IMR-90 (cell line): ENCODE data around the gene CFAP45. TPM values are rescaled to one million over a fixed set of nuclear protein-coding genes. Genes with fewer than 3 reads are reported as not detected.

Experiments
- ATAC-seq: fragments of 200-7000 bp; cut with Tn5 transposase; 2 replicates; pipeline ENCODE4 v1.9.1; 2020; ENCODE audit warnings: low read depth, mild to moderate bottlenecking, moderate library complexity
- BruUV-seq: library from RNA; stranded (reverse); fragments of 400-500 nt; replicated peaks from 2 replicates; lab custom pipeline; 2021; lab: Mats Ljungman, UMichigan
- CTCF ChIA-PET: fragments of 300-600 bp; formaldehyde crosslinking; extraction: SDS; loops from one replicate; lab custom pipeline; 2021; ENCODE audit warnings: antibody characterized with exemption; lab: Yijun Ruan, JAX
- POLR2A ChIA-PET: fragments of 300-600 bp; sonication (Branson Sonifier 250); formaldehyde crosslinking; loops from one replicate; lab custom pipeline; 2022; ENCODE audit warnings: antibody characterized with exemption; ENCODE audit not compliant: unreplicated experiment; lab: Charles Lee
- DNase-seq: peaks from one replicate; pipeline ENCODE4 v3.0.0; 2013
- H2AFZ ChIP-seq: replicated peaks from 2 replicates; pipeline ENCODE3; 2013; ENCODE audit warnings: low read length, mild to moderate bottlenecking; ENCODE audit not compliant: poor library complexity
- H2AK5ac ChIP-seq: 2 replicates; pipeline ENCODE4 v1.6.1; 2013; ENCODE audit warnings: low read depth, low read length, inconsistent platforms
- H2AK9ac ChIP-seq: replicated peaks from 2 replicates; pipeline ENCODE3; 2013; ENCODE audit warnings: mild to moderate bottlenecking, low read depth, low read length, moderate library complexity; ENCODE audit not compliant: poor library complexity
- H2BK120ac ChIP-seq: 2 replicates; pipeline ENCODE4 v1.6.1; 2013; ENCODE audit warnings: low read depth, low read length, inconsistent platforms
- H2BK15ac ChIP-seq: 3 replicates; pipeline ENCODE4 v1.6.1; 2013; ENCODE audit warnings: low read depth, low read length, inconsistent platforms
- H2BK20ac ChIP-seq: 2 replicates; pipeline ENCODE4 v1.6.1; 2013; ENCODE audit warnings: low read depth, mild to moderate bottlenecking, inconsistent platforms, low read length, moderate library complexity
- H2BK5ac ChIP-seq: 2 replicates; pipeline ENCODE4 v1.6.1; 2013; ENCODE audit warnings: mild to moderate bottlenecking, low read depth, low read length, inconsistent platforms; ENCODE audit not compliant: poor library complexity, severe bottlenecking
- H3K14ac ChIP-seq: replicated peaks from 2 replicates; pipeline ENCODE4 v1.6.1; 2013; ENCODE audit warnings: low read depth, low read length, inconsistent platforms
- H3K18ac ChIP-seq: 2 replicates; pipeline ENCODE4 v1.6.1; 2013; ENCODE audit warnings: low read depth, low read length, control low read depth
- H3K23ac ChIP-seq: 2 replicates; pipeline ENCODE4 v1.6.1; 2013; ENCODE audit warnings: low read depth, low read length, inconsistent platforms
- H3K27ac ChIP-seq: 2 replicates; pipeline ENCODE4 v1.5.1; 2013; ENCODE audit warnings: mild to moderate bottlenecking, control low read depth, low read length; ENCODE audit not compliant: insufficient read depth
- H3K27me3 ChIP-seq: 2 replicates; pipeline ENCODE4 v1.6.1; 2013; ENCODE audit warnings: low read length; ENCODE audit not compliant: control insufficient read depth, insufficient read depth
- H3K36me3 ChIP-seq: 2 replicates; pipeline ENCODE4 v1.6.1; 2013; ENCODE audit warnings: low read length, mixed read lengths; ENCODE audit not compliant: control insufficient read depth, insufficient read depth
- H3K4ac ChIP-seq: 2 replicates; pipeline ENCODE4 v1.6.1; 2013; ENCODE audit warnings: low read depth, low read length, inconsistent platforms
- H3K4me1 ChIP-seq: 2 replicates; pipeline ENCODE4 v1.6.1; 2013; ENCODE audit warnings: low read length, mixed read lengths; ENCODE audit not compliant: control insufficient read depth, insufficient read depth
- H3K4me2 ChIP-seq: 2 replicates; pipeline ENCODE4 v1.6.1; 2013; ENCODE audit warnings: low read depth, mild to moderate bottlenecking, control low read depth, low read length, moderate library complexity
- H3K4me3 ChIP-seq: 2 replicates; pipeline ENCODE4 v1.5.1; 2013; ENCODE audit warnings: low read depth, mild to moderate bottlenecking, control low read depth, low read length, moderate library complexity; ENCODE audit not compliant: insufficient read depth
- H3K56ac ChIP-seq: 2 replicates; pipeline ENCODE4 v1.6.1; 2013; ENCODE audit warnings: low read length, inconsistent platforms; ENCODE audit not compliant: insufficient read depth; ENCODE audit errors: extremely low read depth
- H3K79me1 ChIP-seq, 2 experiments: 2 replicates each; pipeline ENCODE4 v1.6.1; 2013; ENCODE audit warnings: low read length in 2 of 2, inconsistent platforms in 1 of 2, low read depth in 1 of 2
- H3K9ac ChIP-seq: 2 replicates; pipeline ENCODE4 v1.6.1; 2013; ENCODE audit warnings: low read depth, low read length, control low read depth
- H3K9me1 ChIP-seq: 2 replicates; pipeline ENCODE4 v1.6.1; 2013; ENCODE audit warnings: low read length, inconsistent platforms; ENCODE audit not compliant: insufficient read depth
- H3K9me3 ChIP-seq: 2 replicates; pipeline ENCODE4 v1.6.1; 2013; ENCODE audit warnings: low read length; ENCODE audit not compliant: control insufficient read depth, insufficient read depth
- H4K20me1 ChIP-seq: 2 replicates; pipeline ENCODE4 v1.6.1; 2013; ENCODE audit warnings: low read length, inconsistent platforms; ENCODE audit not compliant: insufficient read depth
- H4K5ac ChIP-seq: 2 replicates; pipeline ENCODE4 v1.6.1; 2013; ENCODE audit warnings: mild to moderate bottlenecking, low read depth, low read length, control low read depth
- H4K8ac ChIP-seq, 2 experiments: 2 replicates each; pipeline ENCODE4 v1.6.1; 2013; ENCODE audit warnings: low read depth in 2 of 2, low read length in 2 of 2, control low read depth in 1 of 2, inconsistent platforms in 1 of 2
- H4K91ac ChIP-seq: 2 replicates; pipeline ENCODE4 v1.6.1; 2013; ENCODE audit warnings: low read depth, low read length, inconsistent platforms; ENCODE audit not compliant: insufficient read depth
- MAFK ChIP-seq: IDR thresholded peaks from 2 replicates; pipeline ENCODE4 v1.6.1; 2012; ENCODE audit warnings: low read depth, low read length, improper control_type of control experiment
- RAD21 ChIP-seq: IDR thresholded peaks from 2 replicates; pipeline ENCODE4 v1.6.1; 2012; ENCODE audit warnings: low read length, improper control_type of control experiment
- RFX5 ChIP-seq: IDR thresholded peaks from 2 replicates; pipeline ENCODE4 v1.8.0; 2012; ENCODE audit warnings: low read depth, mild to moderate bottlenecking, low read length, moderate library complexity
- WGBS, 2 experiments: methylation state at CpG; one replicate each; pipeline versions ENCODE4 v1.1.5 to v1.1.7; 2013; ENCODE audit warnings: missing lambda C conversion rate in 2 of 2; ENCODE audit not compliant: insufficient read length in 1 of 2; ENCODE audit errors: extremely low coverage in 2 of 2; 5-methylcytosine and 5-hydroxymethylcytosine counted together
- dilution Hi-C: fragments of 300-500 bp; cut with HindIII; formaldehyde crosslinking; loops from one replicate; pipeline ENCODE4 v1.14.3; 2018; ENCODE audit warnings: low sequenced_read_pairs; ENCODE audit not compliant: unreplicated experiment
- in situ Hi-C: fragments of 300-500 bp; cut with MboI; formaldehyde crosslinking; loops from 3 replicates; pipeline ENCODE4 v1.14.3; 2019; ENCODE audit warnings: low sequenced_read_pairs, inconsistent platforms, mixed read lengths
- intact Hi-C: fragments of 100-400 bp; cut with micrococcal nuclease; formaldehyde crosslinking; loops from 2 replicates; pipeline ENCODE4 v1.10.0; 2022
- polyA plus RNA-seq, 3 experiments: library from polyadenylated mRNA; depleted of rRNA; stranded (reverse); fragments of >200 nt; gene quantifications; 2 replicates each; pipeline ENCODE4 v1.2.3, GENCODE V29; 2012; ENCODE audit warnings: low replicate concordance in 1 of 3
- total RNA-seq: library from RNA; depleted of rRNA; stranded (reverse); fragments of >200 nt; gene quantifications from 2 replicates; pipeline ENCODE4 v1.2.3, GENCODE V29; 2012
- TF ChIP-seq, protein P1 (sequence below): fragments of 150-350 bp; IDR thresholded peaks from 2 replicates; pipeline ENCODE4 v1.6.1; 2017; ENCODE audit warnings: mild to moderate bottlenecking, antibody characterized with exemption, low read length, low read depth

Gene CFAP45
- total and polyA plus RNA-seq, 2 of the 4 experiments (the other 2 are of a cell fraction), result 0.51 to 0.72 TPM

- CTCF ChIA-PET, result no interaction called here
- H2BK120ac ChIP-seq, result no peak overlapping the region
- H2AK9ac ChIP-seq, result no peak overlapping the region
- H3K18ac ChIP-seq, result no peak overlapping the region
- H2AFZ ChIP-seq, result peak overlapping the region; percentile 60
- no peaks in the 10 kb centered on the region for H4K20me1 ChIP-seq
- 0 out of 2 replicates have a peak, but pooled peaks cover 7% of the 10 kb centered on the region for H3K9me1 ChIP-seq
- no peak overlapping the region for H3K56ac ChIP-seq
- no peak overlapping the region for H3K4me2 ChIP-seq
- H3K79me1 ChIP-seq, result peaks cover 0 to 7% of the 10 kb centered on the region in 2 experiments; a peak in 2 of 4 replicates
- no peaks in the 10 kb centered on the region for H3K36me3 ChIP-seq
- H3K4ac ChIP-seq, result no peak overlapping the region
- dilution Hi-C loops, result no loop called here
- DNase-seq, result no peak
- no peak overlapping the region for H2BK5ac ChIP-seq
- H4K5ac ChIP-seq, result no peak overlapping the region
- no peak overlapping the region for H3K4me3 ChIP-seq
- no peak overlapping the region for H3K23ac ChIP-seq
- H3K4me1 ChIP-seq, result peaks cover 1% of the 10 kb centered on the region; the same call in 1 of the 2 replicates
- intact Hi-C loops, result no loop called here
- H3K14ac ChIP-seq, result 0 out of 2 replicates have a peak overlapping the region, but pooled peaks have one; percentile 21
- WGBS, 2 experiments, result 66% methylated on average over 4 of the region's 7 CpGs; no CpG with 5 or more reads in 1 of the 2 experiments
- TF ChIP-seq RAD21 (no peak), MAFK (no peak), RFX5 (no peak)
- TF ChIP-seq, protein P1, sequence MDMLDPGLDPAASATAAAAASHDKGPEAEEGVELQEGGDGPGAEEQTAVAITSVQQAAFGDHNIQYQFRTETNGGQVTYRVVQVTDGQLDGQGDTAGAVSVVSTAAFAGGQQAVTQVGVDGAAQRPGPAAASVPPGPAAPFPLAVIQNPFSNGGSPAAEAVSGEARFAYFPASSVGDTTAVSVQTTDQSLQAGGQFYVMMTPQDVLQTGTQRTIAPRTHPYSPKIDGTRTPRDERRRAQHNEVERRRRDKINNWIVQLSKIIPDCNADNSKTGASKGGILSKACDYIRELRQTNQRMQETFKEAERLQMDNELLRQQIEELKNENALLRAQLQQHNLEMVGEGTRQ, result no peak
- H3K27me3 ChIP-seq, result peaks cover 2% of the 10 kb centered on the region; the same call in 1 of the 2 replicates
- H4K91ac ChIP-seq, result no peak overlapping the region
- H4K8ac ChIP-seq, result no peak overlapping the region
- no peak overlapping the region for H2BK15ac ChIP-seq
- no TSS peak for BruUV-seq
- H2BK20ac ChIP-seq, result no peak overlapping the region
- no peak overlapping the region for H3K9ac ChIP-seq
- H2AK5ac ChIP-seq, result peak overlapping the region; percentile 23; the same call in 1 of the 2 replicates
- POLR2A ChIA-PET, result no interaction called here
- ATAC-seq, result no peak
- H3K9me3 ChIP-seq, result no peaks in the 10 kb centered on the region
- in situ Hi-C loops, result no loop called here
- no peak overlapping the region for H3K27ac ChIP-seq
These were observed 40.1 kb downstream of the CFAP45 start for GRCh38 chr1:159859767-159860322.
